Activated CD8-positive, alpha-beta memory T cell treated with anti-CD3 and anti-CD28 coated beads, Interleukin-2, amount 10 ng/mL, durations not matched to agents 7 days and 5 days (primary cell): Measurements from ENCODE around the gene EDDM3A. TPM values are rescaled to one million over a fixed set of nuclear protein-coding genes. Genes with fewer than 3 reads are reported as not detected.
A peak's percentile ranks its signal among the peaks of the same experiment; 100 is the strongest.

Experiments used
- ATAC-seq: fragments of 150-1000 bp; cut with Tn5 transposase; one replicate; pipeline ENCODE4 v1.10.0; 2021; ENCODE audit warnings: moderate library complexity
- CTCF ChIA-PET: fragments of 350-600 bp; sonication (Branson Sonifier 250); formaldehyde crosslinking; loops from one replicate; lab custom pipeline; 2021; ENCODE audit warnings: antibody characterized with exemption; lab: Charles Lee
- DNase-seq: peaks from one replicate; pipeline ENCODE4 v3.0.0-alpha.2; 2020
- H3K27ac Mint-ChIP-seq: one replicate; pipeline ENCODE4 v1.8.0; 2021; ENCODE audit warnings: mild to moderate bottlenecking, mixed read lengths
- H3K27me3 Mint-ChIP-seq: one replicate; pipeline ENCODE4 v1.8.0; 2021; ENCODE audit warnings: mixed read lengths
- H3K36me3 Mint-ChIP-seq: one replicate; pipeline ENCODE4 v1.8.0; 2021; ENCODE audit warnings: mild to moderate bottlenecking, mixed read lengths
- H3K4me1 Mint-ChIP-seq: one replicate; pipeline ENCODE4 v1.8.0; 2021; ENCODE audit warnings: mixed read lengths
- H3K4me3 Mint-ChIP-seq: one replicate; pipeline ENCODE4 v1.8.0; 2021; ENCODE audit warnings: mild to moderate bottlenecking, moderate library complexity, mixed read lengths
- H3K9me3 Mint-ChIP-seq: one replicate; pipeline ENCODE4 v1.8.0; 2022; ENCODE audit warnings: low read depth, mixed read lengths
- total RNA-seq, 2 experiments: library from RNA; stranded (reverse); gene quantifications; one replicate each; pipeline ENCODE4 v1.2.3, GENCODE V29; 2021

The EDDM3A gene
- total RNA-seq, 2 experiments from 2014 or later = not detected

DNA sequence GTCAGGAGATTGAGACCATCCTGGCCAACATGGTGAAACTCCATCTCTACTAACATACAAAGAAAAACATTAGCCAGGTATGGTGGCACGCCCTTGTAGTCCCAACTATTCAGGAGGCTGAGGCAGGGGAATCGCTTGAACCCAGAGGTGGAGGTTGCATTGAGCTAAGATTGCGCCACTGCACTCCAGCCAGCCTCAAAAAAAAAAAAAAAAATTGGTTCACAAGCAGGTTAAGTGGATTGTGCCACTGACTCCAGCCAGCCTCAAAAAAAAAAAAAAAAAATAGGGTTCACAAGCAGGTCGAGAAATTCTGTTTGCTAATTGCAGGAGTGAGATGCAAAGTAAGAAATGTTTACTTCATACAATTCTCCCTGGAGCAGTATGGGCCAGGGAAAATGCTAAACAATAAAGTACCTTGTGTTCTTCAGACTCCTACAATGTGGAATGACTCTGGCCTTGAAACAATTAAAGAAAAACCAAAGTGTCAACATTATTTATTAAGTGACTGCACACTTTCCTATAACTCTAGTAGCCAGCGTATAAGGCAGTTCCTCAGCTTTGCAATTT, 28.7 kb downstream of the EDDM3A start:
- no peak for DNase-seq
- Mint-ChIP-seq H3K27ac (no peak overlapping the region), H3K4me1 (peaks cover 2% of the 10 kb centered on the region), H3K9me3 (no peaks in the 10 kb centered on the region), H3K36me3 (no peaks in the 10 kb centered on the region), H3K27me3 (peaks cover 31% of the 10 kb centered on the region), H3K4me3 (no peak overlapping the region)
- CTCF ChIA-PET = no interaction called here
- no peak for ATAC-seq

DNA sequence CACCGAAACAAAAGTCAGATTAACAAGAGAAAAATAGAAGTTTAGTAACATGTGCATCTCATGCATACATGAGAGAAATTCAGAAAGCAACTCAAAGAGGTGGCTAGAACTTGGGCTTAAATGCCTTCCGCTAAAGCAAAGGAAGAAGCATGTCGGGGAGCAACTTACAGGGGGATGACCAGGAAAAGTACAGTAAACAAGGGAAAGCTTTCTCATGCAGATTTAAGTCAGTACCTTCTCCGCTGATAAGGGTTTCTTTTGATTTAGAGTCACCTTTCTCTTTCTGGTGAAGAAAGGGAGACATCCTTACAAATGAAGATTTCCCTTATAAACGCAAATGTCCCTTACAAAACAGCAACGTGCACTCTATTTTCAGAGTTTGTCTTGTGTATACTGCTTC, 29.4 kb downstream of the EDDM3A start:
- CTCF ChIA-PET = no interaction called here
- Mint-ChIP-seq H3K36me3 (no peaks in the 10 kb centered on the region), H3K27me3 (peaks cover 29% of the 10 kb centered on the region), H3K4me1 (peaks cover 2% of the 10 kb centered on the region), H3K27ac (no peak overlapping the region), H3K9me3 (no peaks in the 10 kb centered on the region), H3K4me3 (no peak overlapping the region)
- DNase-seq (no peak), ATAC-seq (no peak)

DNA sequence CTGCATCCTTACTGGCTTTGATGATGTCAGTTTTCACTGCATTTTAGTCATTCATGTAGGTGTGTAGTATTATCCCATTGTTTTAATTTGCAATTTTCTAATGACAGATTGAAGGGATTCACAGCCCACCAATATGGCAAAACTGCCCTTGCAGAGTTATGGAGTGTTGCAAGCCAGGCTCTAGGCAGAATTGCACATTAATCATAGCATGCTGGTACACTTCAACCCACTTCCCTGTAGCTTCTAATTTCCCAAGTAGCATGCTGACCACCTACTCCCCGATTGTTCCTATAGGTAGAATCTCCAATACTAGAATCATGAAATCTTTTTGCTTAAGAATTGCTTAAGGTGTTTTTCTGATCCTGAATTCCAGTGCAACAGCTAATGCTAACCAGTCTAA, 30.2 kb downstream of the EDDM3A start:
- peaks cover 5% of the 10 kb centered on the region for H3K4me1 Mint-ChIP-seq
- no peak overlapping the region for H3K4me3 Mint-ChIP-seq
- H3K36me3 Mint-ChIP-seq = no peaks in the 10 kb centered on the region
- DNase-seq (no peak), ATAC-seq (no peak)
- H3K27ac Mint-ChIP-seq = no peak overlapping the region
- CTCF ChIA-PET = no interaction called here
- no peaks in the 10 kb centered on the region for H3K9me3 Mint-ChIP-seq
- H3K27me3 Mint-ChIP-seq = peaks cover 23% of the 10 kb centered on the region

DNA sequence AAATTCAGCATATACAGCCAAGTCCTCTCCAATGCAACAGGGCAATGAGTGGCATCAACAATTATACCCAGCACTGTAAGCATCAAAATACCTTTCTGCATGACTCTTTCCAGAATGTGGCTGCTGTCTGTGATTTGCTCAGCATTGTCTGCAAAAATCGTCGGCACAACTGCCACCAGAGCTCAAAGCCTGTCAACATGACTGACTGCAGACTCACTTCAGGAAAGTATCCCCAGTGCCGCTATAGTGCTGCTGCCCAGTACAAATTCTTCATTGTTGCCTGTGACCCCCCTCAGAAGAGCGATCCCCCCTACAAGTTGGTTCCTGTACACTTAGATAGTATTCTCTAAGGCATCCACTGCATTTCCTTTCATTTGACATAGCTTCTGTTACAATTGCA, 36.1 kb downstream of the EDDM3A start:
- H3K9me3 Mint-ChIP-seq = no peaks in the 10 kb centered on the region
- CTCF ChIA-PET = interaction anchor here (1.0 to 2.3 kb wide), 6 partner anchors 17 to 189 kb away, joined by 3 to 6 read pairs (median 4); no protein-coding TSS in a partner anchor
- H3K36me3 Mint-ChIP-seq = no peaks in the 10 kb centered on the region
- ATAC-seq = peak; percentile 44
- peak overlapping the region; percentile 51 for H3K4me3 Mint-ChIP-seq
- no peak for DNase-seq
- peak overlapping the region; percentile 84 for H3K27ac Mint-ChIP-seq
- H3K4me1 Mint-ChIP-seq = peaks cover 20% of the 10 kb centered on the region
- H3K27me3 Mint-ChIP-seq = peaks cover 5% of the 10 kb centered on the region

DNA sequence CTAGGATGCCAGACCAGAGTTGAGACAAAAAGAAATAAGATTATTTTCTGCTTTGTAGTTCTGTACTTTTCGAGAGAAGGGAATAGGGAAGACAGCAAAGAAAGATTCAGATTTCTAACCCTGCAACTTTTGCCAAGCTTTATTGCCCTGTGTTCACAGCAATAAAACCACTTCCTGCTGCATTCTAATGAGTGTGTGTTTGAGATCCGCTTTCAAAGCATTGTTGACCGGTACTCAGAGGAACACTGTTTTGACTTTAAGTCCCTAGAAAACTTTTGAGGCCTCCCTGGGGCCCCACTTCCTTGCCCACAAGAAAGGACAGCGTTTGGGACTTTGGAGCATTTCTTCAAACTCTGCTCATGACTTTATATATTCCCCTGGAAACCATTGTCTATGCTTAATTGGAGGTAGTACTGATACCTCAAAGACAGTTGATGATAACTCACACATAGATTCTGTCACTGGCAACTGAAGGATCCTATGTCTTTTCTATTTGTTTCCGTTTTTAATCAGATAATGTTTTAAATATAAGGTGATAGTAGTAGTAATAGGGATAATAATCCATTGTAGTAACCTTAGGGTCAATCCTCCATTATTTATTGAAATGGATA, 36.7 kb downstream of the EDDM3A start:
- Mint-ChIP-seq H3K27me3 (peaks cover 5% of the 10 kb centered on the region), H3K9me3 (no peaks in the 10 kb centered on the region), H3K36me3 (no peaks in the 10 kb centered on the region), H3K4me3 (peak overlapping the region; percentile 51), H3K27ac (peak overlapping the region; percentile 84), H3K4me1 (peaks cover 20% of the 10 kb centered on the region)
- ATAC-seq (peak; percentile 86), DNase-seq (peak; percentile 48)
- CTCF ChIA-PET = interaction anchor here (1.0 to 2.3 kb wide), 5 partner anchors 18 to 189 kb away, joined by 3 to 6 read pairs (median 4); no protein-coding TSS in a partner anchor

DNA sequence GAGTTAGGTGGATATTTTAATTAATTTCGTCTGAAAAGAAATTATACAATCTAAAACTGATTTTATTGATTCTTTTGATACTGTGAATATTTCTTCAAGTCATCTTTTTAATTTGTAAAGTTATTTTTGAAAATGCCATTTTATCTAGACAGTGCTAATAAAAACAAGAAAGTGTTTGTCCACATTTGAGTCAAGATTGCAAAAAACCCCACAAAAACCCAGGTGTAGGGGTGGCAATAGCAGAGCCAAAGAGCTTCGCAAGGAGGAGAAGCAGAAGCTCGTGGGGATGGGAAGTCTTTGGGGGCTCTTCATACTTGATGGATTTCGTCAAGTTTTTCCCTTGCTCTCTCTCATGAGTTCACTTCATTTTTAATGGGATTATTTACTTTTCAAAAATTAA, 41.3 kb downstream of the EDDM3A start:
- no peak overlapping the region for H3K27ac Mint-ChIP-seq
- CTCF ChIA-PET = interaction anchor here (1.7 kb wide), 1 partner anchor 318 kb away, joined by 3 read pairs; no protein-coding TSS in a partner anchor

DNA sequence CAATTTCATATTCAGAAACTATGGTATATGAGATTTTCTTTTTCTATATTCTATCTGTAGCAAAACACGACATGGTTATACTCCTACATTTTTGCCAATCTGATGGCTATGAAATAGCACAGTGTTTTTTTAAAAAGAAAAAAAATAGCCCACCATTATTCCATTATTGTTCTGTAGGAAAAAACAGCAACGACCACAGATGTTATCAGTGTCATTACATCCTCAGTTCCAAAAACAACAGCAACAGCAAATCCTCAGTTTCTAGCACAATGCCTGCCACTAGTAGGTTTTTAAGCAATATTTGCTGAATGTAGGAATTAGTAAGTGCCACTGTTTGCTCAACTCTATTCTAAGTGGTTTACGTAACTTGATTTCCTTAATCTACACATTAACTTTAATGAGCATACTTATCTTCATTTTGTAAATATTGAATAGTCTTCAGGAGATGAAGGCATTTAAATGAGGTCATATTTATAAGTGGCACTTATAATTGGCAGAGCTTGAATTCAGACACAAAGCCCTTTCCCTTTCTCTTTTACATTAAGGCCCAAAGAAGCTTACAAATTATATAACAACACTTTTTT, 43.6 kb downstream of the EDDM3A start:
- CTCF ChIA-PET = no interaction called here
- ATAC-seq = no peak

More for the DNA sequence above, 41.3 kb downstream of the EDDM3A start:
- no peak for DNase-seq
- ATAC-seq = no peak
- Mint-ChIP-seq H3K9me3 (no peaks in the 10 kb centered on the region), H3K36me3 (no peaks in the 10 kb centered on the region), H3K27me3 (no peaks in the 10 kb centered on the region), H3K4me1 (peaks cover 7% of the 10 kb centered on the region), H3K4me3 (no peak overlapping the region)

DNA sequence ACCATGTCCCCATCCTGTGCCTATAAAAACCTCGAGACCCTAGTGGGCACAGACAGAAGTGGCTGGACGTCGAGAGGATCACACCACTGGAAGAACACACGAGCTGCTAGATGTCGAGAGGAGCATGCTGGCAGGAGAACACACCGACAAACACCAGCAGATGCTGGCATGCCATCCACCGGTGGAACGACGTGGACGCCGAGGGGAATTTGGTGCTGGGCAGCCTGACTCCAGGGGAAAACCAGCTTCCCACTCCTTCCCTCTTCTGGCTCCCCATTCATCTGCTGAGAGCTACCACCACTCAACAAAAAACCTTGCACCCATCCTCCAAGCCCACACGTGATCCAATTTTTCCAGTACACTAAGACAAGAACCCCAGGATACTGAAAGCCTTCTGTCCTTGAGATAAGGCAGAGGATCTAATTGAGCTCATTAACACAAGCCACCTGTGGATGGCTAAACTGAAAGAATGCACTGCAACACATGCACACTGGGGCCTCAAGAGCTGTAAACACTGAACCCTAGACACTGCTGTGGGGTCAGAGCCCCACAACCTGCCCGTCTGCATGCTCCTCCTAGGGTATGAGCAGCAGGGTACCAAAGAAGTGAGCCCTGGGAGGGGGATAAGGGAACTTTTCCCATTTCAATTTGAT, 44.9 kb downstream of the EDDM3A start:
- Mint-ChIP-seq H3K36me3 (no peaks in the 10 kb centered on the region), H3K9me3 (no peaks in the 10 kb centered on the region), H3K4me3 (no peak overlapping the region), H3K27me3 (no peaks in the 10 kb centered on the region), H3K27ac (no peak overlapping the region), H3K4me1 (peaks cover 14% of the 10 kb centered on the region)
- CTCF ChIA-PET = no interaction called here
- ATAC-seq = no peak
- DNase-seq = no peak

More for the DNA sequence above, 43.6 kb downstream of the EDDM3A start:
- H3K4me3 Mint-ChIP-seq = no peak overlapping the region
- DNase-seq = no peak
- no peaks in the 10 kb centered on the region for H3K27me3 Mint-ChIP-seq
- no peak overlapping the region for H3K27ac Mint-ChIP-seq
- no peaks in the 10 kb centered on the region for H3K36me3 Mint-ChIP-seq
- peaks cover 12% of the 10 kb centered on the region for H3K4me1 Mint-ChIP-seq
- H3K9me3 Mint-ChIP-seq = no peaks in the 10 kb centered on the region

DNA sequence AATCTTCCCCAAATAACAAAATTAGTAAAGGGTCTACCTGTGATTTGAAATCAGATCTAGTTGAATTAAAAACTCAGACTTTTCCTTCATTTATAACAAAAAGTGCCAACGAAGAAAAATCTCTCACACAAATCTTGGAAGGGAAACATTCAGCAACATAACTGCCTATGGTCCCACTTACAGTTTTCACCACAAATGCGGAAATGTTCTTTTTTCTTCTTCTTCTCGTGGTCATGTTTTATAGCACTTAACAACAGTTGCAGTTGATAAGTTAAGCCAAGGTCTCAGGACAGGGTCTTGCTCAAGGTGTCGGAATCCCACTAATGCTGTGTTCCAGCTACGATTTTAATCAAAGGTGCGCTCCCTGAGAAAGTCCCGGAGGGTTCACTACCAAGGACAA, 45.5 kb downstream of the EDDM3A start:
- Mint-ChIP-seq H3K36me3 (no peaks in the 10 kb centered on the region), H3K27ac (no peak overlapping the region), H3K27me3 (no peaks in the 10 kb centered on the region), H3K9me3 (no peaks in the 10 kb centered on the region), H3K4me3 (no peak overlapping the region), H3K4me1 (peaks cover 14% of the 10 kb centered on the region)
- DNase-seq (no peak), ATAC-seq (no peak)
- CTCF ChIA-PET = no interaction called here

DNA sequence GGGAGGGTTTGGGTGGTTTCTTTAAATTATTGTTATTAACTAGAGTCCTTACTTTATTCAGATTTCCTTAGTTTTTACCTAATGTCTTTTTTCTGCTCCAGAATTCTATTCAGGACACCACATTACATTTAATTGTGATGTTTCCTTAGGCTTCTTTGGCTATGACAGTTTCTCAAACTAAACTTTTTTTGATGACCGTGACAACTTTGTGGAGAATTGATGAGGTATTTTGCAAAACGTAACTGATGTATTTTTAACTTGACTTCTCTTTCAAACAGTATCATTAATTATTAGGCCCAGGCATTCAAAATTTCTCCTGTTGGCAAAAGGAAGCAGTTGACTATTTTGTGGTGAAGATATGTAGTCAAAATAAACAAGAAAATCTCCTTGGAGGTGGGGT, 45.9 kb downstream of the EDDM3A start:
- DNase-seq (no peak), ATAC-seq (no peak)
- H3K27ac Mint-ChIP-seq = no peak overlapping the region
- H3K27me3 Mint-ChIP-seq = no peaks in the 10 kb centered on the region
- no peaks in the 10 kb centered on the region for H3K9me3 Mint-ChIP-seq
- H3K4me1 Mint-ChIP-seq = peaks cover 14% of the 10 kb centered on the region
- no peak overlapping the region for H3K4me3 Mint-ChIP-seq
- CTCF ChIA-PET = no interaction called here
- no peaks in the 10 kb centered on the region for H3K36me3 Mint-ChIP-seq

DNA sequence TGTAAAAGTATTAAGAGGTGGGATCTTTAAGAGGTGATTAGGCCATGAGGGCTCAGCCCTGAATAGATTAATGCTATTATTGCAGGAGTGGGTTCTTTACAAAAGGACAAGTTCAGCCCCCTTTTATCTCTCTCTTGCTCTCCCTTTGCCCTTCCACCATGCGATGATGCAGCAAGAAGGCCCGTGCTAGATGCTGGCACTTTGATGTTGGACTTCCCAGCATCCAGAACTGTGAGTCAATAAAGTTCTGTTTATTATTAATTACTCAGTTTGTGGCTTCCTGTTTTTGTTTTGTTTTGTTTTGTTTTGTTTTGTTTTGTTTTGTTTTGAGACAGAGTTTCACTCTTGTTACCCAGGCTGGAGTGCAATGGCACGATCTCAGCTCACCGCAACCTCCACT, 46.9 kb downstream of the EDDM3A start:
- Mint-ChIP-seq H3K27me3 (no peaks in the 10 kb centered on the region), H3K36me3 (no peaks in the 10 kb centered on the region), H3K4me1 (peaks cover 14% of the 10 kb centered on the region), H3K4me3 (no peak overlapping the region), H3K9me3 (no peaks in the 10 kb centered on the region), H3K27ac (no peak overlapping the region)
- CTCF ChIA-PET = no interaction called here
- no peak for DNase-seq
- no peak for ATAC-seq

DNA sequence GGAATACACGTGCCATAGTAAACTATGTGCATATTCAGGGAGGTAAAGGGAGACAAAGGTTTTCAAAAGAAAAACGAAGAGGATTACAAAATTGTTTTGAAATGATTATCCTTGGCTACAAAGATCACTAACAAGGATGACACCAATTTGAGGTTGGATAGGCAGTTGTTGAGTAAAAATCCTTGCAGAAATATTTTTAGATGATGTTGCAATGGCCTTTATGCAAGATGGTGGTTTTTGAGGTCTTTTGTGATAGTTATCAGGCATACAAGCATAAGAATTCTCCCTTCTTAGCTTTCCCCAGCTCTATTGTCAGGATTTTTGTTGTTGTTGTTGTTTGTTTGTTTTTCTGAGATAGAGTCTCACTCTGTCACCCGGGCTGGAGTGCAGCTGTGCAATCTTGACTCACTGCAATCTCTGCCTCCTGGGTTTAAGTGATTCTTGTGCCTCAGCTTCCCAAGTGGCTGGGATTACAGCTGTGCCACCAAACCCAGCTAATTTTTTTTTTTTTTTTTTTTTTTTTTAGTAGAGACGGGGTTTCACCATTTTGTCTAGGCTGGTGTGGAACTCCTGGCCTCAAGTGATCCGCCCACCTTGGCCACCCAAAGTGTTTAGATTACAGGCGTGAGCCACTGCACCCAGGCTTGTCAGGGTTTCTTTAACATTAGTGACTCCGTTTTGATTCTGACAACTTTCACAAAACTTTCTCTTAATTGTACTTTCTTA, 49.1 kb downstream of the EDDM3A start:
- CTCF ChIA-PET = interaction anchor here (0.7 kb wide), 1 partner anchor 130 kb away, joined by 3 read pairs; no protein-coding TSS in a partner anchor
- Mint-ChIP-seq H3K36me3 (no peaks in the 10 kb centered on the region), H3K27me3 (peaks cover 5% of the 10 kb centered on the region), H3K4me1 (peaks cover 14% of the 10 kb centered on the region), H3K9me3 (no peaks in the 10 kb centered on the region), H3K4me3 (no peak overlapping the region), H3K27ac (no peak overlapping the region)
- DNase-seq (no peak), ATAC-seq (no peak)

DNA sequence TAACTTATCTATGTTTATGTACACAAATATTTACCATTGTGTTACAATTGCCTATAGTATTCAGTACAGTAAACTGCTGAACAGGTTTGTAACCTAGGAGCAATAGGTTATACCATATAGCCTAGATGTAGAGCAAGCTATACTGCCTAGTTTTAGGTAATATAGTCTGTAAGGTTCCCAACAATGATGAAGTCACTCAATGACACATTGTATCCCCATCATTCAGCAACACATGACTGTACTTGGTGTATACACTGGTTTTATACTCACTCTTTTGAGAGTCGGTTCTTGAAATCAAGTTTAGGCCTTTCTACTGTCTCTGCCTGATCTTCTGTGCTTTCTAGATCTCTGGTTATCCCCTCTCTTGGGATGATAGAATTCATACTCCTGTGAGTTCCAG, 51.5 kb downstream of the EDDM3A start:
- Mint-ChIP-seq H3K36me3 (no peaks in the 10 kb centered on the region), H3K27me3 (peaks cover 13% of the 10 kb centered on the region)

More for the DNA sequence above, 51.5 kb downstream of the EDDM3A start:
- ATAC-seq = no peak
- peaks cover 24% of the 10 kb centered on the region for H3K4me1 Mint-ChIP-seq
- H3K4me3 Mint-ChIP-seq = no peak overlapping the region
- H3K9me3 Mint-ChIP-seq = no peaks in the 10 kb centered on the region
- DNase-seq = no peak
- CTCF ChIA-PET = no interaction called here
- no peak overlapping the region for H3K27ac Mint-ChIP-seq
